ENCODE measurements around the gene MYH7B.

DNA sequence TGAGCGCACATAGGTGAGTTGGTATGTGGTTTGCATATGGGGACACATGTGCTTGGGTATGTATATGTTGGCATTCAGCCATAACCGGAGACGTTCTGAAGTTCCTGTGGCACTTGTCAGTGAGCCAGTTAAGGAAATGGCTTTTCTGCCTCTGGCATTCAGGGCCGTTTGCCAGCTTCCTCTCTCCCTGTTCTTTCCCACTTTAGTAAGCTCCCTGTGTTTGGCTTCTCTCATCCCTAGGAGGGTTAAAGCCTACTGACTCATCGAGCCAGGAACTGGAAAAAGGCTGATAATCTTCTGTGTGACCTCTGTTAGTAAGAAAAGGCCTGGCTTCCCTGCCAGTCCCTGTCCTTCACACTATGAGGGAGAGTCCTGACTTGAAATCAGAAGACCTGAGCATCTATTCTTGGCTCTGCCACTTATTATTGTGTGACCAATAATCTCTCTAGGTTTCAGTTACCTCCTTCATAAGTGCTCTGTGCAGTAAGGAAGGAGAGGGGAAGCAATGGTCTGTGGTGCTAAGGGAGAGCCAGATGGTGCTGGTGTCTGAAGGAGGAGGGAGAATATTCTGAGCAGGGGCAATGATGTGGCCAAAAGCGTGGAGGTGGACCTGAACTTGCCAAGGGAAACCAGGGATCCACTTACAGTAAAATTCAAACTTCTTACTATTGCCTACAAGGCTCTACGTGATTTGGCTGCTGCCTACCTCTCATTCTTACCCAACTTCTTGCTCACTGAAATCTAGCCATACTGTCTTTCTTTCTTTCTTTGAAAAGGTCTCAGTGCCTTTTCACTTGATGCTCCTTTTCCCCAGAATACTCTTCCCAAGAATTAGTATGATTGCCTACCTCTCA, 47.8 kb upstream of the MYH7B start:
- TF ChIP-seq, protein P1, sequence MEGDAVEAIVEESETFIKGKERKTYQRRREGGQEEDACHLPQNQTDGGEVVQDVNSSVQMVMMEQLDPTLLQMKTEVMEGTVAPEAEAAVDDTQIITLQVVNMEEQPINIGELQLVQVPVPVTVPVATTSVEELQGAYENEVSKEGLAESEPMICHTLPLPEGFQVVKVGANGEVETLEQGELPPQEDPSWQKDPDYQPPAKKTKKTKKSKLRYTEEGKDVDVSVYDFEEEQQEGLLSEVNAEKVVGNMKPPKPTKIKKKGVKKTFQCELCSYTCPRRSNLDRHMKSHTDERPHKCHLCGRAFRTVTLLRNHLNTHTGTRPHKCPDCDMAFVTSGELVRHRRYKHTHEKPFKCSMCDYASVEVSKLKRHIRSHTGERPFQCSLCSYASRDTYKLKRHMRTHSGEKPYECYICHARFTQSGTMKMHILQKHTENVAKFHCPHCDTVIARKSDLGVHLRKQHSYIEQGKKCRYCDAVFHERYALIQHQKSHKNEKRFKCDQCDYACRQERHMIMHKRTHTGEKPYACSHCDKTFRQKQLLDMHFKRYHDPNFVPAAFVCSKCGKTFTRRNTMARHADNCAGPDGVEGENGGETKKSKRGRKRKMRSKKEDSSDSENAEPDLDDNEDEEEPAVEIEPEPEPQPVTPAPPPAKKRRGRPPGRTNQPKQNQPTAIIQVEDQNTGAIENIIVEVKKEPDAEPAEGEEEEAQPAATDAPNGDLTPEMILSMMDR (IDR thresholded peaks at IDR 0.05; ENCODE audit: low read depth, low read length) = no peak
- TF ChIP-seq EZH2phosphoT487 (IDR thresholded peaks at IDR 0.05; ENCODE audit: low read depth) = no peak
